PC-3 (cell line): ENCODE measurements around the gene RFC3. TPM values are rescaled to one million over a fixed set of nuclear protein-coding genes. Genes with fewer than 3 reads are reported as not detected.

ENCODE experiments used
- ATAC-seq: fragments of 200-7000 bp; cut with Tn5 transposase; 2 replicates; pipeline ENCODE4 v1.9.1; 2020; ENCODE audit warnings: mild to moderate bottlenecking, moderate library complexity
- BruUV-seq: library from RNA; stranded (reverse); fragments of 400-500 nt; replicated peaks from 2 replicates; lab custom pipeline; 2021; lab: Mats Ljungman, UMichigan
- CTCF ChIA-PET: fragments of 300-600 bp; sonication (Branson Sonifier 250); formaldehyde crosslinking; loops from one replicate; lab custom pipeline; 2022; ENCODE audit warnings: antibody characterized with exemption; lab: Charles Lee
- POLR2A ChIA-PET: fragments of 300-600 bp; sonication (Branson Sonifier 250); formaldehyde crosslinking; loops from one replicate; lab custom pipeline; 2022; ENCODE audit warnings: antibody characterized with exemption; ENCODE audit not compliant: unreplicated experiment; lab: Charles Lee
- DNase-seq: peaks from one replicate; pipeline ENCODE4 v3.0.0-alpha.2; 2015
- H2AFZ ChIP-seq: fragments of 300-600 bp; sonication (generic); 2 replicates; pipeline ENCODE4 v1.6.0; 2016; ENCODE audit warnings: antibody characterized with exemption, low read length
- H3F3A ChIP-seq: fragments of 300-600 bp; sonication (generic); one replicate; pipeline ENCODE4 v1.6.0; 2017; ENCODE audit warnings: antibody characterized with exemption, low read length, control low read depth, mild to moderate bottlenecking; ENCODE audit not compliant: unreplicated experiment
- H3K27ac ChIP-seq: fragments of 300-600 bp; sonication (generic); 2 replicates; pipeline ENCODE4 v1.5.1; 2016; ENCODE audit warnings: mild to moderate bottlenecking, low read length
- H3K27me3 ChIP-seq: fragments of 300-600 bp; sonication (generic); 2 replicates; pipeline ENCODE4 v1.6.1; 2016; ENCODE audit warnings: low read length, mixed read lengths
- H3K36me3 ChIP-seq: fragments of 300-600 bp; sonication (generic); 2 replicates; pipeline ENCODE4 v1.6.1; 2016; ENCODE audit warnings: low read depth, mixed run types, low read length, mixed read lengths
- H3K4me1 ChIP-seq: fragments of 300-600 bp; sonication (generic); 2 replicates; pipeline ENCODE4 v1.5.1; 2016; ENCODE audit warnings: low read length; ENCODE audit not compliant: insufficient read depth
- H3K4me2 ChIP-seq: fragments of 300-600 bp; sonication (generic); 2 replicates; pipeline ENCODE4 v1.6.0; 2016; ENCODE audit warnings: low read length
- H3K4me3 ChIP-seq: fragments of 300-600 bp; sonication (generic); 2 replicates; pipeline ENCODE4 v1.5.1; 2016; ENCODE audit warnings: mild to moderate bottlenecking, low read length, mixed read lengths
- H3K79me2 ChIP-seq: fragments of 300-600 bp; sonication (generic); 2 replicates; pipeline ENCODE4 v1.6.1; 2017; ENCODE audit warnings: low read length, mixed read lengths
- H3K9ac ChIP-seq: fragments of 300-600 bp; sonication (generic); 2 replicates; pipeline ENCODE4 v1.6.0; 2016; ENCODE audit warnings: mild to moderate bottlenecking, low read length
- H3K9me2 ChIP-seq: fragments of 300-600 bp; sonication (generic); replicated peaks from 2 replicates; pipeline ENCODE4 v1.6.1; 2016; ENCODE audit warnings: mixed run types, low read length, mixed read lengths
- H3K9me3 ChIP-seq: fragments of 300-600 bp; sonication (generic); 2 replicates; pipeline ENCODE4 v1.6.1; 2016; ENCODE audit warnings: low read length, mixed read lengths
- H4K20me1 ChIP-seq: fragments of 300-600 bp; sonication (generic); 2 replicates; pipeline ENCODE4 v1.6.1; 2016; ENCODE audit warnings: low read length, mixed read lengths
- CTCF ChIP-seq: fragments of 300-600 bp; sonication (generic); conservative IDR thresholded peaks from 2 replicates; pipeline ENCODE4 v1.5.1; 2017; ENCODE audit warnings: antibody characterized with exemption, low read depth, mild to moderate bottlenecking, low read length
- EZH2 ChIP-seq: fragments of 300-600 bp; sonication (generic); IDR thresholded peaks from one replicate; pipeline ENCODE4 v1.6.1; 2017; ENCODE audit warnings: antibody characterized with exemption, mild to moderate bottlenecking, low read length; ENCODE audit not compliant: unreplicated experiment
- EZH2phosphoT487 ChIP-seq: fragments of 300-600 bp; sonication (generic); IDR thresholded peaks from 2 replicates; pipeline ENCODE4 v1.6.1; 2018; ENCODE audit warnings: mild to moderate bottlenecking, antibody characterized with exemption, low read length, borderline replicate concordance
- intact Hi-C: fragments of 100-400 bp; cut with micrococcal nuclease; formaldehyde crosslinking; loops from 2 replicates; pipeline ENCODE4 v1.9.0; 2023
- total RNA-seq: library from RNA; depleted of rRNA; stranded (reverse); fragments of >200 nt; gene quantifications from 2 replicates; pipeline ENCODE4 v1.2.3, GENCODE V29; 2014

The RFC3 gene
- total RNA-seq, 1 experiment from 2014 or later = 32.2 TPM

GRCh38 chr13:33842207-33842606 lies 24.3 kb downstream of the RFC3 start:
- intact Hi-C loops = no loop called here
- H3K79me2 ChIP-seq = no peaks in the 10 kb centered on the region
- no peaks in the 10 kb centered on the region for H4K20me1 ChIP-seq
- ChIA-PET POLR2A (no interaction called here), CTCF (no interaction called here)
- no peaks in the 10 kb centered on the region for H3F3A ChIP-seq
- no peak for TF ChIP-seq EZH2
- TF ChIP-seq CTCF = no peak
- TF ChIP-seq EZH2phosphoT487 = no peak
- no peaks in the 10 kb centered on the region for H3K9me2 ChIP-seq
- no peaks in the 10 kb centered on the region for H3K27me3 ChIP-seq
- no peak for ATAC-seq
- no peak overlapping the region for H3K9ac ChIP-seq
- no peak overlapping the region for H3K4me2 ChIP-seq
- H3K27ac ChIP-seq = no peak overlapping the region
- H2AFZ ChIP-seq = no peak overlapping the region
- H3K9me3 ChIP-seq = no peaks in the 10 kb centered on the region
- H3K4me3 ChIP-seq = no peak overlapping the region
- no TSS peak for BruUV-seq
- H3K36me3 ChIP-seq = peaks cover 22% of the 10 kb centered on the region
- no peaks in the 10 kb centered on the region for H3K4me1 ChIP-seq
- no peak for DNase-seq

DNA sequence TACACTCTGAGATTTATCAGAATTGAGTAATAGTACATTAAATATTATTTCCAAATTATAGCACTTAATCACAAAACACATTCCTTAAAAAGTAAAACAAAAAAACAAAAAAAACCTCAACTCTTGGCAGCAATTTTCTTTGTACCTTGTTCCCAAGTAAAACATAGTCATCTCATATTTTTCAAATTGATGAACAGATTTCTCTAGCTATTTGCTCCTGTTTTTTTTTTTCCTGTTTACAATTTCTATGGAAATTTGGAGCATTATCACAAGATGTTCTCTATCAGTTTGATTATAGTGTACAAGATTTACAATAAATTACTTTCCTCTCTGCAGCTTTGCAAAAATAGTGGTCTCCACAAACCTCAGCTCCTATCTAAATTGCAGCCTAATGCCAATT lies 25.0 kb downstream of the RFC3 start:
- Histone ChIP-seq H4K20me1 (no peaks in the 10 kb centered on the region), H3K4me2 (no peak overlapping the region), H3K79me2 (no peaks in the 10 kb centered on the region), H3K4me3 (no peak overlapping the region), H3K9me2 (no peaks in the 10 kb centered on the region), H2AFZ (no peak overlapping the region), H3F3A (no peaks in the 10 kb centered on the region), H3K36me3 (peaks cover 20% of the 10 kb centered on the region), H3K9ac (no peak overlapping the region), H3K27me3 (no peaks in the 10 kb centered on the region), H3K27ac (no peak overlapping the region), H3K9me3 (no peaks in the 10 kb centered on the region), H3K4me1 (no peaks in the 10 kb centered on the region)
- intact Hi-C loops = no loop called here
- no TSS peak for BruUV-seq
- DNase-seq (no peak), ATAC-seq (no peak)
- no peak for TF ChIP-seq CTCF
- no peak for TF ChIP-seq EZH2phosphoT487
- no peak for TF ChIP-seq EZH2
- POLR2A ChIA-PET = no interaction called here
- CTCF ChIA-PET = no interaction called here

GRCh38 chr13:33845572-33846302 lies 27.8 kb downstream of the RFC3 start:
- BruUV-seq = no TSS peak
- no peaks in the 10 kb centered on the region for H3K4me1 ChIP-seq
- ATAC-seq = no peak
- TF ChIP-seq CTCF (no peak), EZH2 (no peak)
- H3K9ac ChIP-seq = no peak overlapping the region
- no peaks in the 10 kb centered on the region for H3K9me3 ChIP-seq
- H3K4me3 ChIP-seq = no peak overlapping the region
- intact Hi-C loops = no loop called here
- H3K27ac ChIP-seq = no peak overlapping the region
- CTCF ChIA-PET = no interaction called here
- no peaks in the 10 kb centered on the region for H4K20me1 ChIP-seq
- no peak overlapping the region for H2AFZ ChIP-seq
- no peak overlapping the region for H3K4me2 ChIP-seq
- H3K36me3 ChIP-seq = peaks cover 14% of the 10 kb centered on the region; the same call in 1 of the 2 replicates
- DNase-seq = no peak
- no peaks in the 10 kb centered on the region for H3K27me3 ChIP-seq
- H3F3A ChIP-seq = no peaks in the 10 kb centered on the region
- POLR2A ChIA-PET = no interaction called here
- H3K9me2 ChIP-seq = no peaks in the 10 kb centered on the region
- no peaks in the 10 kb centered on the region for H3K79me2 ChIP-seq
